Spleen (tissue), 11 donors: ENCODE measurements around the gene MSN. TPM values are rescaled to one million over a fixed set of nuclear protein-coding genes. Genes with fewer than 3 reads are reported as not detected.

Experiments used
- DNase-seq: peaks from one replicate; pipeline ENCODE4 v3.0.0-alpha.2; 2020
- H3K27ac ChIP-seq, 8 donors: fragments of 200-600 bp; sonication (generic) in 7 of 8; 1 replicate in 4 of 8; 2 replicates in 4 of 8; pipeline versions ENCODE4 v1.5.0 to v1.8.0; 2016 to 2021; ENCODE audit warnings: inconsistent platforms in 4 of 8, mild to moderate bottlenecking in 4 of 8, moderate library complexity in 1 of 8
- H3K27me3 ChIP-seq, 7 donors: fragments of 200-600 bp; sonication (generic) in 6 of 7; replicated peaks in 1 of 7; 1 replicate in 4 of 7; 2 replicates in 3 of 7; pipeline versions ENCODE4 v1.5.0 to v1.8.0; 2016 to 2021; ENCODE audit warnings: inconsistent platforms in 3 of 7, mild to moderate bottlenecking in 1 of 7
- H3K36me3 ChIP-seq, 6 donors: fragments of 200-600 bp; sonication (generic) in 5 of 6; 1 replicate in 4 of 6; 2 replicates in 2 of 6; pipeline versions ENCODE4 v1.5.0 to v1.8.0; 2016 to 2021; ENCODE audit warnings: inconsistent platforms in 2 of 6
- H3K4me1 ChIP-seq, 6 donors: fragments of 200-600 bp; sonication (generic) in 5 of 6; 1 replicate in 3 of 6; 2 replicates in 3 of 6; pipeline versions ENCODE4 v1.5.0 to v1.8.0; 2016 to 2021; ENCODE audit warnings: inconsistent platforms in 3 of 6
- H3K4me3 ChIP-seq, 8 donors: fragments of 200-600 bp; sonication (generic) in 7 of 8; 1 replicate in 4 of 8; 2 replicates in 4 of 8; pipeline versions ENCODE4 v1.5.0 to v1.8.0; 2016 to 2021; ENCODE audit warnings: inconsistent platforms in 4 of 8, mild to moderate bottlenecking in 4 of 8, moderate library complexity in 2 of 8
- H3K9me3 ChIP-seq, 8 donors: fragments of 200-600 bp; sonication (generic) in 7 of 8; 1 replicate in 4 of 8; 2 replicates in 4 of 8; pipeline versions ENCODE4 v1.5.0 to v1.8.0; 2016 to 2021; ENCODE audit warnings: inconsistent platforms in 4 of 8
- POLR2A ChIP-seq, 3 donors: fragments of 450-650 bp; IDR thresholded peaks; one replicate each; pipeline ENCODE4 v1.5.1; 2017; ENCODE audit warnings: antibody characterized with exemption in 3 of 3, mild to moderate bottlenecking in 1 of 3
- POLR2AphosphoS5 ChIP-seq, 3 donors: sonication (generic); formaldehyde crosslinking; IDR thresholded peaks; one replicate each; pipeline ENCODE4 v1.5.1; 2017; ENCODE audit warnings: antibody characterized with exemption in 3 of 3
- WGBS, 5 donors: extraction: QIAGEN DNeasy Blood & Tissue Kit in 3 of 5; methylation state at CpG; one replicate each; pipeline versions ENCODE4 v1.1.5 to v1.1.7; 2013 to 2018; 5-methylcytosine and 5-hydroxymethylcytosine counted together
- intact Hi-C: fragments of 100-400 bp; cut with DNase I; formaldehyde crosslinking; loops from one replicate; pipeline ENCODE4 v1.15.0; 2023; ENCODE audit warnings: low total_unique reads
- polyA plus RNA-seq, 3 donors: library from polyadenylated mRNA; stranded (reverse); fragments of 200-250 nt; gene quantifications; one replicate each; pipeline ENCODE4 v1.2.1, GENCODE V29; 2013
- total RNA-seq, 7 donors: library from RNA; depleted of rRNA in 3 of 7; stranded (reverse); fragments of >200 nt in 3 of 7; fragmentation: NEBNext Ultra II Directional in 4 of 7; extraction: Animal tissue kit (Norgen Biotek cat#: 25700) in 4 of 7; gene quantifications; one replicate each; pipeline versions ENCODE4 v1.1.0 to v1.2.1, GENCODE V29; 2016 to 2021
- TF ChIP-seq, protein P1 (sequence below), 11 experiments: fragments of 200-600 bp in 7 of 11; fragments of 450-650 bp in 4 of 11; sonication (generic) in 4 of 11; IDR thresholded peaks in 8 of 11; conservative IDR thresholded peaks in 3 of 11; 1 replicate in 7 of 11; 2 replicates in 4 of 11; pipeline versions ENCODE4 v1.4.0 to v1.8.0; 2016 to 2021; ENCODE audit warnings: antibody characterized with exemption in 11 of 11, inconsistent platforms in 4 of 11, mild to moderate bottlenecking in 1 of 11
- donor health status: healthy with polysubstance abuse.
- donor health status: DM: no; HTN: no; CAD: no; lungs with moderate emphysema.
- donor health status: DM: no; HTN: no; CAD: no.
- donor health status: Bipolar disorder and iron deficiency.
- donor health status: healthy.
- donor health status: DM: no; HTN: no; CAD: no.
- donor health status: DM: yes; HTN: yes; CAD: no.

Gene MSN
- total and polyA plus RNA-seq, 10 donors = 101 to 396 (median 329) TPM

DNA sequence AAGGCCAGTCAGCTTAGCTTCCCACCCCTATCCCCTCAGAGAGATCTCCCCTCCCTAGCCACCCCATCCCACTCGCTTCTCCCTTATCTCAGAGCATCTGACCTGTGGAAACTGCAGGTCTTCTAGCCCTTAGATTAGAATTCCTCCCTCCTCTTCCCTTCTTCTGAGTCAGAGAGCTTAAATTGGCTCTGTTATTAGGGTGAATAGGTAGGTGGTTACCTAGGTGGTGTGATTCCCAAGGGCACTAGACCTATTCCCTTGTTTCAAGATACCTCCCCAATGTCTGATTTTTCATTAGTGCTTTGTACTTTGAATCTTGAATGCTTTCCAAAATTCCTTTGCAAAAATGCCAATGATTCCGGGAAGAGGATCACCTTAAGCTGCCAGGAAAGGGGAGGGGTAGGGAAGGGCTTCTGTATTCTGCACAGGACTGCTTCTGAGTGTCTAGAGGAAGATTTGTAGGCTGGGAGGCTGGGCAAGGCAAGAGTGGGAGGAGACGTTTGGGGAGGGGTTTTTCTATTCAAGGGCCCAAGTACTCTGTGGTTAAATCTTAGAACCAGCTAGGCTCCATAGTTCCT lies 24.5 kb upstream of the MSN start:
- DNase-seq = no peak
- 46 to 62% (median 51%) methylated on average over 3 of the region's 3 CpGs for WGBS, 5 donors
- intact Hi-C loops = no loop called here

DNA sequence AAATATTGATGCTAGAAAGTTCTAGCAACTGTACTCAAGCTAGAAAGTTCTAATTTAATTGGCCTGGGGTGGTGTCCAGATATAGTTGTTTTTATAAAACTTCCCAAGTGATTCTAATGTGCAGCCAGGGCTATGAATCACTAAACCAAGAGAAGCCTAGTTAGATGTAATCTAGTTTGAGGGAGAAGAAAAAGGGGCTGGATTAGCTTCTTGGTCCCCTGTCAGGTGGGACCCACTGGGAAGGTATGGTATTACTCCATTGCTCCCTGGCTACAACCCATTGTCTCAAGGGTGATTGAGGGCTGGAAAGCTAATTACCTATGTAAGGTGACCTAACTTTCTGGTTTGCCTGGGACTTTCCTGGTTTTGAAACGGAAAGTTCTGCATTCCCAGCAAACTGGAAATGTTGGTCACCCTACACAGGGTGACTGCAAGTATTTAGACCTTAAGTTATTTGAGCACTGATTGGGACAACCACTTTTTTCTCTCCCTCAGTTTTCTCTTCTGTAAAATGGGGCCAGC lies 23.9 kb upstream of the MSN start:
- H3K36me3 ChIP-seq = no peaks in the 10 kb centered on the region
- H3K27ac ChIP-seq = no peak overlapping the region
- TF ChIP-seq POLR2AphosphoS5 (IDR thresholded peaks at IDR 0.05) (no peak), POLR2A (IDR thresholded peaks at IDR 0.05) (no peak)
- TF ChIP-seq, protein P1, sequence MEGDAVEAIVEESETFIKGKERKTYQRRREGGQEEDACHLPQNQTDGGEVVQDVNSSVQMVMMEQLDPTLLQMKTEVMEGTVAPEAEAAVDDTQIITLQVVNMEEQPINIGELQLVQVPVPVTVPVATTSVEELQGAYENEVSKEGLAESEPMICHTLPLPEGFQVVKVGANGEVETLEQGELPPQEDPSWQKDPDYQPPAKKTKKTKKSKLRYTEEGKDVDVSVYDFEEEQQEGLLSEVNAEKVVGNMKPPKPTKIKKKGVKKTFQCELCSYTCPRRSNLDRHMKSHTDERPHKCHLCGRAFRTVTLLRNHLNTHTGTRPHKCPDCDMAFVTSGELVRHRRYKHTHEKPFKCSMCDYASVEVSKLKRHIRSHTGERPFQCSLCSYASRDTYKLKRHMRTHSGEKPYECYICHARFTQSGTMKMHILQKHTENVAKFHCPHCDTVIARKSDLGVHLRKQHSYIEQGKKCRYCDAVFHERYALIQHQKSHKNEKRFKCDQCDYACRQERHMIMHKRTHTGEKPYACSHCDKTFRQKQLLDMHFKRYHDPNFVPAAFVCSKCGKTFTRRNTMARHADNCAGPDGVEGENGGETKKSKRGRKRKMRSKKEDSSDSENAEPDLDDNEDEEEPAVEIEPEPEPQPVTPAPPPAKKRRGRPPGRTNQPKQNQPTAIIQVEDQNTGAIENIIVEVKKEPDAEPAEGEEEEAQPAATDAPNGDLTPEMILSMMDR (IDR thresholded peaks at IDR 0.05 in 8 of 11, conservative IDR thresholded peaks at IDR 0.05 in 3 of 11) = no peak
- no peak for DNase-seq
- no peaks in the 10 kb centered on the region for H3K9me3 ChIP-seq
- WGBS, 5 donors = 65 to 93% (median 79%) methylated on average over 1 of the region's 1 CpG
- no peak overlapping the region for H3K4me3 ChIP-seq
- H3K27me3 ChIP-seq = no peaks in the 10 kb centered on the region
- intact Hi-C loops = no loop called here
- H3K4me1 ChIP-seq = peaks cover 0 to 6% (median 0%) of the 10 kb centered on the region in 6 donors

More for the DNA sequence above, 24.5 kb upstream of the MSN start:
- H3K9me3 ChIP-seq = no peaks in the 10 kb centered on the region
- no peak overlapping the region for H3K4me3 ChIP-seq
- H3K36me3 ChIP-seq = no peaks in the 10 kb centered on the region
- no peak overlapping the region for H3K27ac ChIP-seq
- TF ChIP-seq, protein P1 (IDR thresholded peaks at IDR 0.05 in 8 of 11, conservative IDR thresholded peaks at IDR 0.05 in 3 of 11) = no peak
- TF ChIP-seq POLR2A (IDR thresholded peaks at IDR 0.05) (no peak), POLR2AphosphoS5 (IDR thresholded peaks at IDR 0.05) (no peak)
- H3K4me1 ChIP-seq = peaks cover 0 to 6% (median 0%) of the 10 kb centered on the region in 6 donors
- H3K27me3 ChIP-seq = no peaks in the 10 kb centered on the region

DNA sequence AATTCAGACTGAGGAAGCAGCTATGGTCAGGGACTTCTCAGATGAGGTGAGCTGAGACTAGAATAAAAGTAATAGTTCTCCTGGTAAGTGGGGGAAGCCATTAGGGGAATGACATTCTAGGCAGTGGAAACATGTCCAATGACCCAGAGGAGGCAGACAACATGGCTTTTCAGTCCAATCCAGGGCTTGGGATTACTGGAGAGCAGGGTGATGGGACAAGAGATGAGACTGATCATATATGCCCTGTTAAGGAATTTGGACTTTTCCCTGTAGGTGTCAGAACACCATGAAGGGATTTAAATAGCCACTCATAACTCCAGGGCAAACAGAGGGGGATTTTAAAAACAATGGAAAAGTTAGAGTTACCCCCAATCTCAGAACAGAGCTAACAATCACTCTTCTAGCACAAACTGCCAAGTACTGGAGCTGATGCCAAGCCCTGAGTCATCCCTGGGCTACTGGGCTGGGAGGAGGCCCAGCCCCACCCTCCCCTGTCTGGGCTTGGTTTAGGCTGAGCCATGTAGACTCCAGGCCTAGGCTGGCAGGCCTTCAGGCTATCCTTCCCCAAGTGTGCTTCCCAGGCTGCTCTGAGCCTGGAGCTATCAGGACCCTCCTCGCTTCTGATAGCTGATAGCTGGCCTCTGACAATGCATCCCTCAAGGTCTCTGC lies 22.7 kb upstream of the MSN start:
- TF ChIP-seq POLR2A (IDR thresholded peaks at IDR 0.05) (no peak), POLR2AphosphoS5 (IDR thresholded peaks at IDR 0.05) (no peak)
- TF ChIP-seq, protein P1 (IDR thresholded peaks at IDR 0.05 in 8 of 11, conservative IDR thresholded peaks at IDR 0.05 in 3 of 11) = no peak
- peak overlapping the region in 2 of 8 donors; percentile 10 to 37 for H3K27ac ChIP-seq

DNA sequence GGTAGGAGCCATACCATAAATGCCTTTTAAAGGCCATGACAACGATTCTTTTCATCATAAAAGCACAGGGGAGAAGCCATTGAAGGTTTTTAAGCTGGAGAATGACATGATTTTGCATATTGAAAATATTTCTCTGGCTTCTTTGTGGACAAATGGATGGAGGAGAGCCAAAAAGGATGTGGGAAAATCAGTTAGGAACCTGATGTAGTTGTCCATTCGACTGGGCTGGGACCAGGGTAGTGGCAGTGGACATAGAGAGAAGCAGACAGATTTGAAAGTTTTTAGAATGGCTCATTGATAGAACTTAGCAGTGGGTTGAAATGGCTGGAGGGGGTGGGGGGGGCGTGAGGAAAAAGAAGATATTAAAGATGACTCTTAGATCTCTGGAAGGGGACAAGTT lies 19.7 kb upstream of the MSN start:
- intact Hi-C loops = no loop called here
- Histone ChIP-seq H3K9me3 (no peaks in the 10 kb centered on the region), H3K4me3 (no peak overlapping the region), H3K27ac (no peak overlapping the region), H3K36me3 (no peaks in the 10 kb centered on the region), H3K4me1 (peaks cover 0 to 6% (median 0%) of the 10 kb centered on the region in 6 donors), H3K27me3 (no peaks in the 10 kb centered on the region)
- TF ChIP-seq POLR2AphosphoS5 (IDR thresholded peaks at IDR 0.05) (no peak), POLR2A (IDR thresholded peaks at IDR 0.05) (no peak)
- TF ChIP-seq, protein P1 (IDR thresholded peaks at IDR 0.05 in 8 of 11, conservative IDR thresholded peaks at IDR 0.05 in 3 of 11) = no peak
- DNase-seq = no peak
- 56 to 76% (median 71%) methylated on average over 3 of the region's 3 CpGs for WGBS, 5 donors

More for the DNA sequence above, 22.7 kb upstream of the MSN start:
- DNase-seq = no peak
- 61 to 78% (median 67%) methylated on average over 1 of the region's 1 CpG; no CpG with 5 or more reads in 1 of the 5 donors for WGBS, 5 donors
- H3K4me3 ChIP-seq = no peak overlapping the region
- H3K4me1 ChIP-seq = peaks cover 0 to 6% (median 0%) of the 10 kb centered on the region in 6 donors
- intact Hi-C loops = no loop called here
- H3K9me3 ChIP-seq = no peaks in the 10 kb centered on the region
- H3K27me3 ChIP-seq = no peaks in the 10 kb centered on the region
- no peaks in the 10 kb centered on the region for H3K36me3 ChIP-seq
